NCI-H1105 (cell line): ENCODE results near the gene BIRC5.

ENCODE experiments used
- DNase-seq: peaks from one replicate; lab custom pipeline; 2025; lab: John Stamatoyannopoulos, UW

BIRC5 gene

GRCh38 chr17:78256707-78257591 is 42.9 kb downstream of the BIRC5 start:
- no peak for DNase-seq

GRCh38 chr17:78257810-78258322 is 43.8 kb downstream of the BIRC5 start:
- no peak for DNase-seq

GRCh38 chr17:78258323-78259191 is 44.5 kb downstream of the BIRC5 start:
- no peak for DNase-seq

GRCh38 chr17:78259192-78259554 is 45.1 kb downstream of the BIRC5 start:
- no peak for DNase-seq

- no peak for DNase-seq
Observed at GRCh38 chr17:78263063-78263735, 49.1 kb downstream of the BIRC5 start.

GRCh38 chr17:78263736-78264340 is 49.8 kb downstream of the BIRC5 start:
- DNase-seq: no peak

GRCh38 chr17:78264590-78264989 is 50.5 kb downstream of the BIRC5 start:
- DNase-seq: no peak

- no peak for DNase-seq
Observed at GRCh38 chr17:78265121-78265520, 51.1 kb downstream of the BIRC5 start.

- no peak for DNase-seq
Observed at GRCh38 chr17:78266231-78266631, 52.2 kb downstream of the BIRC5 start.

- DNase-seq: no peak
Observed at GRCh38 chr17:78266771-78267170, 52.7 kb downstream of the BIRC5 start.

- DNase-seq: no peak
Observed at GRCh38 chr17:78267253-78268073, 53.4 kb downstream of the BIRC5 start.

GRCh38 chr17:78268191-78268874 is 54.3 kb downstream of the BIRC5 start:
- DNase-seq: no peak

GRCh38 chr17:78268951-78269905 is 55.2 kb downstream of the BIRC5 start:
- no peak for DNase-seq

- DNase-seq: no peak
Observed at GRCh38 chr17:78269955-78270381, 55.9 kb downstream of the BIRC5 start.

- no peak for DNase-seq
Observed at GRCh38 chr17:78271419-78272170, 57.5 kb downstream of the BIRC5 start.

- DNase-seq: no peak
Observed at GRCh38 chr17:78272181-78272913, 58.3 kb downstream of the BIRC5 start.

- DNase-seq: no peak
Observed at GRCh38 chr17:78272914-78273258, 58.8 kb downstream of the BIRC5 start.

GRCh38 chr17:78273813-78274212 is 59.8 kb downstream of the BIRC5 start:
- no peak for DNase-seq
